WTC11 (cell line): ENCODE results near the gene CELA3A. TPM values are rescaled to one million over a fixed set of nuclear protein-coding genes. Genes with fewer than 3 reads are reported as not detected.

Experiments used
- ATAC-seq: fragments of 200-7000 bp; cut with Tn5 transposase; 2 replicates; pipeline ENCODE4 v1.10.0; 2021; ENCODE audit warnings: mild to moderate bottlenecking, moderate library complexity
- CTCF ChIA-PET: fragments of 300-600 bp; sonication (Branson Sonifier 250); formaldehyde crosslinking; loops from one replicate; lab custom pipeline; 2021; ENCODE audit warnings: antibody characterized with exemption; lab: Charles Lee
- POLR2A ChIA-PET: fragments of 350-600 bp; sonication (Branson Sonifier 250); formaldehyde crosslinking; loops from one replicate; lab custom pipeline; 2021; ENCODE audit warnings: antibody characterized with exemption; lab: Charles Lee
- DNase-seq: peaks from one replicate; pipeline ENCODE4 v3.0.0; 2021; ENCODE audit warnings: low spot score
- H3K27ac Mint-ChIP-seq: 2 replicates; pipeline ENCODE4 v1.8.0; 2021; ENCODE audit warnings: mixed read lengths
- H3K27me3 Mint-ChIP-seq: 2 replicates; pipeline ENCODE4 v1.8.0; 2021; ENCODE audit warnings: low read depth, mild to moderate bottlenecking, moderate library complexity, mixed read lengths
- H3K36me3 Mint-ChIP-seq: 2 replicates; pipeline ENCODE4 v1.8.0; 2021; ENCODE audit warnings: mixed read lengths
- H3K4me1 Mint-ChIP-seq: 2 replicates; pipeline ENCODE4 v1.8.0; 2022; ENCODE audit warnings: mixed read lengths
- H3K4me3 Mint-ChIP-seq: 2 replicates; pipeline ENCODE4 v1.8.0; 2021; ENCODE audit warnings: mild to moderate bottlenecking, moderate library complexity, mixed read lengths
- H3K9me3 Mint-ChIP-seq: 2 replicates; pipeline ENCODE4 v1.8.0; 2021; ENCODE audit warnings: mixed read lengths
- CBFB ChIP-seq: sonication (generic); formaldehyde crosslinking; IDR thresholded peaks from 2 replicates; pipeline ENCODE4 v1.8.1; 2022; ENCODE audit warnings: mild to moderate bottlenecking, low read depth, missing genetic modification reagents
- ESRRA ChIP-seq: sonication (generic); formaldehyde crosslinking; IDR thresholded peaks from 2 replicates; pipeline ENCODE4 v1.8.1; 2022; ENCODE audit warnings: mild to moderate bottlenecking, missing genetic modification reagents, borderline replicate concordance
- FOXP1 ChIP-seq: sonication (generic); formaldehyde crosslinking; IDR thresholded peaks from 2 replicates; pipeline ENCODE4 v1.8.0; 2022; ENCODE audit warnings: missing genetic modification reagents, mild to moderate bottlenecking, moderate library complexity, borderline replicate concordance
- GABPB1 ChIP-seq: sonication (generic); formaldehyde crosslinking; IDR thresholded peaks from 2 replicates; pipeline ENCODE4 v1.8.1; 2023; ENCODE audit warnings: mild to moderate bottlenecking, missing genetic modification reagents
- HMGXB4 ChIP-seq: sonication (generic); formaldehyde crosslinking; IDR thresholded peaks from 2 replicates; pipeline ENCODE4 v1.8.1; 2023; ENCODE audit warnings: mild to moderate bottlenecking, moderate library complexity, missing genetic modification reagents
- MYBL2 ChIP-seq: sonication (generic); formaldehyde crosslinking; IDR thresholded peaks from 2 replicates; pipeline ENCODE4 v1.8.1; 2023; ENCODE audit warnings: mild to moderate bottlenecking, moderate library complexity, missing genetic modification reagents
- NR3C1 ChIP-seq: sonication (generic); formaldehyde crosslinking; conservative IDR thresholded peaks from 2 replicates; pipeline ENCODE4 v1.8.1; 2023; ENCODE audit warnings: low read depth, mild to moderate bottlenecking, missing genetic modification reagents
- PRRX2 ChIP-seq: fragments of 250-450 bp; sonication (Bioruptor Pico); IDR thresholded peaks from 2 replicates; pipeline ENCODE4 v1.8.0; 2021; ENCODE audit warnings: mild to moderate bottlenecking
- RELA ChIP-seq: sonication (generic); formaldehyde crosslinking; IDR thresholded peaks from 2 replicates; pipeline ENCODE4 v1.8.1; 2022; ENCODE audit warnings: missing genetic modification reagents, mild to moderate bottlenecking, borderline replicate concordance
- SMAD4 ChIP-seq: sonication (generic); formaldehyde crosslinking; IDR thresholded peaks from 2 replicates; pipeline ENCODE4 v1.8.0; 2022; ENCODE audit warnings: mild to moderate bottlenecking, missing genetic modification reagents
- TCF7 ChIP-seq: sonication (generic); formaldehyde crosslinking; IDR thresholded peaks from 2 replicates; pipeline ENCODE4 v1.8.0; 2022; ENCODE audit warnings: mild to moderate bottlenecking, low read depth, missing genetic modification reagents, moderate library complexity
- ZBTB21 ChIP-seq: sonication (generic); formaldehyde crosslinking; IDR thresholded peaks from 2 replicates; pipeline ENCODE4 v1.8.1; 2023; ENCODE audit warnings: mild to moderate bottlenecking, missing genetic modification reagents, borderline replicate concordance
- ZNF396 ChIP-seq: fragments of 250-450 bp; sonication (Bioruptor Pico); IDR thresholded peaks from 2 replicates; pipeline ENCODE4 v1.8.0; 2021; ENCODE audit warnings: mild to moderate bottlenecking, moderate library complexity, borderline replicate concordance
- ZNF416 ChIP-seq: fragments of 250-450 bp; sonication (Bioruptor Pico); IDR thresholded peaks from 2 replicates; pipeline ENCODE4 v1.9.0; 2021; ENCODE audit warnings: mild to moderate bottlenecking, inconsistent platforms
- ZNF532 ChIP-seq: fragments of 250-450 bp; sonication (Bioruptor Pico); IDR thresholded peaks from 2 replicates; pipeline ENCODE4 v1.9.0; 2021; ENCODE audit warnings: mild to moderate bottlenecking, borderline replicate concordance
- total RNA-seq: library from RNA; stranded (reverse); gene quantifications from 3 replicates; pipeline ENCODE4 v1.2.3, GENCODE V29; 2021

CELA3A gene
- total RNA-seq, 1 experiment from 2014 or later = 8.0 TPM

DNA sequence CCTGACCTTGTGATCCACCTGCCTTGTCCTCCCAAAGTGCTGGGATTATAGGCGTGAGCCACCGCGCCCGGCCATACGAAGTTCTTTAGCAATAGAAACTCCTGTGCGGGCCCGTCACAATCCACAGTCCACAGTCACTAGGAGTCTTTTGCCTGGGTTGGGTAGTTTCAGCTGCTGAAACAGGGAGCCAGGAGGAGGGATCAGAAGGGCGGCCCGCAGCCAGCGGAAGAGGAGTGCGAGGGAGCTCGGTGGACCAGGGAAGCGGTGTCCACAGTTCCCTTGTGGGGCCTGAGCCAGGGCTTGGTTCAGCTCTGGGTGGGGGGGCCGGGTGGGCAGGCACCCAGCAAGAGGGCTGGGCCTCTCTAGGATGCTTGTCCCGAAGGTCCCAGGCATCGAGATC, 46.4 kb upstream of the CELA3A start (continued):
- TF ChIP-seq RELA (CRISPR knock-in tag) = no peak
- no peak for TF ChIP-seq ZBTB21 (CRISPR knock-in tag)
- TF ChIP-seq TCF7 (CRISPR knock-in tag) = no peak
- TF ChIP-seq ZNF532 (CRISPR knock-in tag) = no peak
- TF ChIP-seq GABPB1 (CRISPR knock-in tag) = no peak
- no peak for TF ChIP-seq SMAD4
- TF ChIP-seq MYBL2 (CRISPR knock-in tag) = no peak
- TF ChIP-seq ESRRA (CRISPR knock-in tag) = no peak
- TF ChIP-seq NR3C1 (CRISPR knock-in tag) = no peak
- TF ChIP-seq, all 79 proteins: peak for 0

DNA sequence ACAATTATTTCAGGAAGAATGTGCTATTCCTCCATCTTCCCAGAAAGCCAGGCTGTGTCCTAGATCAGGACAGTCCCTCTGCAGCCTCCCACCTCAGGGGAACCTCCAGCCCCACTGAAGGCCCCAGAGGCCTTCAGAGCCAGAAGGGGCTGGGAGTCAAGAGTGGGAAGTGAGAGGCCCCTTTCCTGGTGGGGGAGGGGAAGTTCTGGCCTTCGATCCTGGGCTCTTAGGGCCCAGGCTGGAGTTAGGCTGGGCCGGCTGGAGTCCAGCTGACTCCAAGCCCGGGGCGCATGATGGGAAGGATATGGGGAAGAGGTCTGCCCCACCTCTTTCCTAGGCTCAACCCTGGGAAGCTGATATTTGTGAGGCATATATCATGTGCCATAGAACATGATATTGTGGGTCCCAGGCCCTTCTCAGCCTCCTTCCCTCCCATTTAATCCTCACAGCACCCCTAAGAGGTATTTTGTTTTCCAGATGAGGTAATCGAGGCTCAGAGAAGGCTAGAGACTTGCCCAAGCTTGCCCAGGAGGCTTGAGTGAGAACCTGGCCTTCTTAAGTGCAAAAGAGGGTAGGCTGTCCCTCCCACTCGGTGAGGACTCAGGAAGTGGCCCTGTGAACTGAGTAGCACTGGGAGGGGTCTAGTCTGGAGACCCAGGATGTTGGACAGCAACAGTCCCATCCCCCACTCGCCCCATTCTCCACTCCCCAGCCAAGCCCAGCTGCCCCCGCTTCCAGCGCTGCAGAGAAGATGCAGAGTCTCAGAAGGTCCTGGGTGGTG, 45.8 kb upstream of the CELA3A start:
- Mint-ChIP-seq H3K4me1 (peaks cover 32% of the 10 kb centered on the region), H3K4me3 (no peak overlapping the region), H3K27me3 (no peaks in the 10 kb centered on the region), H3K9me3 (no peaks in the 10 kb centered on the region), H3K36me3 (no peaks in the 10 kb centered on the region), H3K27ac (no peak overlapping the region)
- no peak for DNase-seq
- peak; percentile 64 for ATAC-seq
- ChIA-PET CTCF (interaction anchor here (0.6 kb wide), 2 partner anchors 10 to 102 kb away, joined by 3 to 5 read pairs; no protein-coding TSS in a partner anchor), POLR2A (interaction anchor here (0.7 to 1.3 kb wide), 2 partner anchors 11 to 19 kb away, joined by 3 read pairs; partner anchors contain the start of gene HSPG2)
- TF ChIP-seq ZNF396 (no peak), HMGXB4 (no peak), PRRX2 (CRISPR knock-in tag) (no peak)

- Mint-ChIP-seq H3K27ac (no peak overlapping the region), H3K4me3 (no peak overlapping the region), H3K9me3 (no peaks in the 10 kb centered on the region), H3K36me3 (no peaks in the 10 kb centered on the region), H3K4me1 (peaks cover 32% of the 10 kb centered on the region), H3K27me3 (no peaks in the 10 kb centered on the region)
- TF ChIP-seq ZNF416 (no peak), FOXP1 (CRISPR knock-in tag) (0 out of 2 replicates have a peak, but pooled peaks have one; percentile 58), CBFB (CRISPR knock-in tag) (no peak)
- POLR2A ChIA-PET = interaction anchor here (0.7 kb wide), 1 partner anchor 20 kb away, joined by 3 read pairs; the partner anchor contains the start of gene HSPG2
- CTCF ChIA-PET = interaction anchor here (0.6 to 0.9 kb wide), 4 partner anchors 11 to 687 kb away, joined by 3 to 5 read pairs (median 3); no protein-coding TSS in a partner anchor
- ATAC-seq (no peak), DNase-seq (no peak)
These were observed 44.5 kb upstream of the CELA3A start for GRCh38 chr1:21956720-21957552.
